HG03280 (cell line): ENCODE results near the gene RPS19.

Source experiments
- ATAC-seq: cut with Tn5 transposase; IDR thresholded peaks from one replicate; pipeline ENCODE4 v1.9.1; 2021; ENCODE audit warnings: mild to moderate bottlenecking, moderate library complexity; ENCODE audit not compliant: unreplicated experiment

The RPS19 gene

DNA sequence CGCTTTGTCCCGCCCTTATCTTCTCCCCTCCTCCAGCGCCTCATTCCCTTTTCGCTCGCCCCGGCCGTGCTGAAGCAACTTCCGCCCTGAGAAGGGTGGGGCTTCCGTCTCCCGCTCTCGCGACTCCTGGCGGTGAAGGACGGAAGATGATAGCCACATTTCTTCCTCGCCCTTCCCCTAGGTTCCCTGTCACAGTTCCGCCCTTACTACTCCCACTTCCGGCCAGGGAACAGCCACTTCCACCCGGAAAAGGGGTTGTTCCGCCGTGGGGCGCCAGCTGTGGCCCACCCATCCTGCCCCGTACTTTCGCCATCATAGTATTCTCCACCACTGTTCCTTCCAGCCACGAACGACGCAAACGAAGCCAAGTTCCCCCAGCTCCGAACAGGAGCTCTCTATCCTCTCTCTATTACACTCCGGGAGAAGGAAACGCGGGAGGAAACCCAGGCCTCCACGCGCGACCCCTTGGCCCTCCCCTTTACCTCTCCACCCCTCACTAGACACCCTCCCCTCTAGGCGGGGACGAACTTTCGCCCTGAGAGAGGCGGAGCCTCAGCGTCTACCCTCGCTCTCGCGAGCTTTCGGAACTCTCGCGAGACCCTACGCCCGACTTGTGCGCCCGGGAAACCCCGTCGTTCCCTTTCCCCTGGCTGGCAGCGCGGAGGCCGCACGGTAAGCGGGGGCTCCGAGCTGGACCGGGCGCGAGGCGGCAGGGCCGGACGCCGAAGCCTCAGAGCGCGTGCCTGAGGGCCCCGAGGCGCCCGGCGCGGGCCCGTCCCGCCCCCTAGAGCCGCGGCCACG is at the start of gene RPS19:
TSS of gene RPS19 (plus strand) at position 638 of the 801 bp plus-strand sequence. CDS start 520 bp downstream, outside the sequence.
- peak; percentile 79 for ATAC-seq

DNA sequence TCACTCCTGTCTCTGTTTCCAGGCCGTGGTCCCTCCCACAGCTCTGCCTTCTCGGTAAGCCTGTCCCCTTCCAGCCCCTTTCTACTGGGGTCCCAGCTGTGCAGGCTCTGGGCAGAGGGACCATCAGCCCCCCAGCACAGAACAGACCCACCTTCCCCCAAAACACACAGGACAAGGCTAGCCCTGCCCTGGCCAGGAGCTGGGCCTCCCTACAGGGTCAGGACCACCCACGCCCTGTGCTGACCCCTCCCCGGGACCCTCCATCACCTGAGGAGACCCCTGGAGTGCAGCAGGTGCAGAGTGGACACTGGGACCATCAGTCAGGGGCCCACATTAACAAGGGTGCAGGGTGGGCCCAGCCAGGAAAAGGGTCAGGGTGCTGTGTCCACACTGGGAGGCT is 49.8 kb upstream of the RPS19 start:
- no peak for ATAC-seq

DNA sequence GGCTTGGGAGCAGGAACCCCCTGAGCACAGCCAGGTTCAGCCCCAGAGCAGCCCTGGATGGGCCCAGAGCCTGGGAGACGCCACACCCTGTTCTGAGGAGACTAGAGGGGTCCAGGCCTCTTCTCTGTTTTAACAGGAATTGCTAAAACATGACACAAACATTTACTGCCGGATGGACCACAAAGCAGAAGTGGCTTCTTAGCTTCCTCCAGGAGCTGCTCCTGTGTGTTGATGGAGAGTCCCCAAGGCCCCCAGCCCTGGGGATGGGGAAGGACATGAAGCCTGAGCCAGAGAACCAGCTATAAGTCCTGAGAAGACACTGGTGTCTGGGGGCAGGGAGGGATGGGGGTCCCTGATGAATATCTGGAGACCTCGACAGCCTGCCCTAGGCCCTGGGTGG is 49.0 kb upstream of the RPS19 start:
- no peak for ATAC-seq

DNA sequence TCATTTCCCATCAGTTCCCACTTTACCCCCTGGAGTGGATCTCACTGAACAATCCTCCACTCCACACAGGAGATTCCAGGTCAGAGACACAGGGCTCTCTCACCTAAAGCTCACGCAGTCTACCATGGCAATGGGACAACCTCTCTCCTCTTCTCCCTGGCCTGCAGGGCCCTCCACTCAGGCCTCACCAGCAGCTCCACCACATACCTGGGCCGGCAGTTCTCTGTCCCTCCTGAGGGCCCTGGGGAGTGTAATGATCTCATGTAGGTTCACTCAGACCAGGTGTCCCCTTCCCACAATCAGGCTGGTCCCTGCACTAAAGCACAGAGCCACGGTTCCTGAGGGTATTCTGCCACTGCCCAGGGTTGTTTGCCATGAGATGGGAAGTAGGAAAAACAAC is 48.1 kb upstream of the RPS19 start:
- ATAC-seq = no peak

DNA sequence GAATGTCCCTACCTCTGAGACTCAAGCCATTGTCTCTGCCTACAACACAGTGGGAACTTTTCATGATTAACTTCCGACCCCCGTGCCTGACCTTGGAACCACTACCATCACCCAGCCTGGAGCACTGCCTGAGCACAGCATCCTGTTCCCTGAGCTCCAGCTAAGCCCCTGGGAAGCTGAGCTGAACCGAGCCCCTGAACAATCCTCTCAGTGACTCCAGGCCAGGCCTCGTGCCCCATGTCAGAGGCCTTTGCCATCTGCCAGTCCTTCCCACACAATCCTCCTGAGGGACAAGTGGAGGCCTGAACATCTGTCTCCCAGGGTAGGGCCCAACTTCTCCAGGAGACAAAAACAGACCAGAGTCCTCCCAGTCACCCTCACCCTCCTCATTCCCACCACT is 46.1 kb upstream of the RPS19 start:
- no peak for ATAC-seq

DNA sequence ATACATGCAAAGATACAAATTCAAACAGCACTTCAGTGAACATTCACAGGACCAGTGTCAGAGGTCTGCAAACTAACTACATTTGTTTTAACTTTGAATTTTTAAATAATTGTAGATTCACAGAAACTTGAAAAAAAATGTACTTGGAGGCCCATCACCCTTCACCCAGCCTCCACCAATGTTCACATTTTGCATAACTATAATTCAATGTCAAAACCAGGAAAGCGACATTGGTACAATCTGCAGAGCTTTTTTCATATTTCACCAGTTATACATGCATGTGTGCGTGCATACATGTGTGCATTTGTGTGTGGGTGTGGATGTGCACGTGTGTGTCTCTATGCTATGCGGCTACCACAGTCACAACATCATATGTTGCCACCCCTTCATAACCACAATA is 44.8 kb upstream of the RPS19 start:
- ATAC-seq = no peak

DNA sequence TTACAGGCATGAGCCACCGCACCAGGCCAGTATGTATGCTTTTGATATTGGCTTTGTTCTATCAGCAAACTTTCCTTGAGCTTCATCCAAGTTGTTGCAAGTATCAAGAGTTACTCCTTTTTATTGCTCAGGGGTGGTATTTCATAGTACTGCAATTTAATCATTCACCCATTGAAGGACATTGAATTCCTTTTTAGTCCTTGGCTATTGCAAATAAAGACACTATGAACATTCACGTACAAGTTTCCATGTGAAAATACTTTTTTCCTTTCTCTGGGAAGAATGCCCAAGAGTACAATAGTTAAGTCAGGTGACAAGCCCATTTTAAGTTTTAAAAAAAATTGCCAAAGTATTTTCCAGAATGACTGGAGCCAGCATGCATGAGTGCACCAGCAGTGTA is 43.3 kb upstream of the RPS19 start:
- ATAC-seq = no peak

DNA sequence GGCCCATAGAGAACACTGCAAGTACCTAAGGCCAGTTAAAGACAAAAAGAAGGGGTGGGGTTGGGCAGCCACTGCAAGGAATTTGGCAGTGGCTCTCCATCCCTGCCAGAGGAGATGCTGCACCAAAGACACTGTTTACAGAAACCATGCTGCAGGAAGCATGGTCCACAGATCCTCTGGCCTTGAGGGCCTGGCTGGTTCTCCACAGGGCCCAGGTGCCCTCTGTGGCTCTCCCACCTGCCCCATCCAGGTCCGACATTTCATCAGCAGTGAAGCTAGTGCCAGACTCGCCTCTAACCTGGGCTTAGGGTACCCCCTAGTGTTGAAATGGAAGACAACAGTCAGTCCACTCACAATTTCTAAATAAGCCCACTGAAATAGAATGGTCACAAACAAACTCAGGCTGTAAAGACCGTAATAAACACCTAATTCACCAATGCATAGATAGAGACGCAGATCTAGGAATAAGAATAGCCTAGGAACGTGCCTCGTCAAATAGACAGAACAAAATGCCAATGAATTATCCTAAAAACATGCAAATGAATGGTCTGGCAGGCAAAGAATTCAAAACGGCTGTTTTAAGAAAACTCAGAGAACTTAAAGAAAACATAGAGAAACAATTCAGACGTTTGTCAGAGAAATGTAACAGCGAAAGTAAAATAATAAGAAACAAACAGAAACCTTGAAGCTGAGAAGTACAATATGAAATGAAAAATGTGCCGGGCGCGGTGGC is 38.9 kb upstream of the RPS19 start:
- ATAC-seq = no peak

DNA sequence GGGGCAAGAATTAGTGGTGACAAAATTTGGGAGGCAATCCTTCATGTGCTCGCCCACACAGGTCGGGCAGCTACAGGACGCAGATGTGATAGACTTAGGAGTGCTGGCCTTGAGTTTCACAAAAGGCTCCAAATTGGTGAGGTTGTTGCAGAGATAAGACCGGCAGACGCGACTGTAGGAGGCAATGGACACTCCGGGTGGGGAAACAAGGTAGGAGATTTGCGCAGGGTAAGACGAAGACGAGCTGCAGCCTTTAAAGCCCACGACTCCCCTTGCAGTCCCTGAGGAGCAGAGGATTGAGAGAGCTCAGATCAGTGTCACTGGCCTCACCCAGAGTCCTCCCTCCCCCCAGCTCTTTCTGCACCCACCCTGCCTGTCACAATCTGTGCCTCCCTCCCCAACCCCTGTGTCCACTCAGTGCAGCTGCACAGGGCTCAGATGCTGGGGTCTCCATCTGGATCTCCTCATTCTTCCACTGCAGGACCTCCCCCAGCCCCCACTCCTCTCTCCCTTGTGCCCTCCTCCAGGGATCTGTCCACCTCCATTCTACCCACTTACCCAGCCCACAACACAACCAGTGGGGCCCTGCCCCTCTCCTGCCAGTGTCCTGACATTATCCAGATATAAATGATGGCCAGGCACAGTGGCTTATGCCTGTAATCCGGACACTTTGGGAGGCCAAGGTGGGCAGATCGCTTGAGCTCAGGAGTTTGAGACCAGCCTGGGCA is 21.9 kb upstream of the RPS19 start:
- ATAC-seq = no peak

DNA sequence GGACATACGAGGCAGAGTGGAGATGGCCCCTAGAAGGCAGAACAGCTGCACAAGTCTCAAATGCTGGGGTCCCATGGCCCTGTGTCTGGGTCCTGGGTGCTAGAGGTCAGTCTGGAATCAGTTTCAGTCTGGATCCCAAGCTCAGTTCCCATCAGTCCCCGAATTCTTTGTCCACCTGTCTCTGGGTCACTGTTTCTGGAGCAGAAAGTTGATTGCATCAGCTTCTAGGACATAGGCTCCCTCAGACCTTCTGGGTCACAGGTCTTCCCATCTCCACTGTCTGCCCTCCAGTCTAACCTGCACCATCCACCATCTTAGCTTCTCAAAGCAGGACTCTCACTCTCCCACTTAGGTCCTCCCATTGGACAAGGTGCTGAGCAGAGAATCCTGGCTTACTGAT is 20.8 kb upstream of the RPS19 start:
- no peak for ATAC-seq

DNA sequence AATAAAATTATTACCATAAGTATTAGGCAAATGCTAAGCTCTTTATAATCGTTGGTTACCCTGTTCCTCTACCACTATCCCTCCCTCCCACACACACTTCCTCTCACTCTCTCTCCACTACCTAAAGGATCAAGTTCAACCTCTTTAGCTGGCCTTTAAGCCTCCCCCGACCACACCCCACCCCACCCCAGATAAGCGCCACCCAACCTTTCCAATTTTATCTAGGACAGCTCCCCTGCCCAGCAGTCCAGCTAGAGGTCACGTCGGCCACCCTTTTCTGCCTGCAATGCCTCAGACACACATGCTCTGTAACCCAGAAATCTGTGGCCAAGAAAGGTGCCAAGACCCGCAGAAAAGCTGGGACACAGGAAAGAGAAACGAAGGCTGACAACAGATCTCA is 16.7 kb upstream of the RPS19 start:
- ATAC-seq = no peak

DNA sequence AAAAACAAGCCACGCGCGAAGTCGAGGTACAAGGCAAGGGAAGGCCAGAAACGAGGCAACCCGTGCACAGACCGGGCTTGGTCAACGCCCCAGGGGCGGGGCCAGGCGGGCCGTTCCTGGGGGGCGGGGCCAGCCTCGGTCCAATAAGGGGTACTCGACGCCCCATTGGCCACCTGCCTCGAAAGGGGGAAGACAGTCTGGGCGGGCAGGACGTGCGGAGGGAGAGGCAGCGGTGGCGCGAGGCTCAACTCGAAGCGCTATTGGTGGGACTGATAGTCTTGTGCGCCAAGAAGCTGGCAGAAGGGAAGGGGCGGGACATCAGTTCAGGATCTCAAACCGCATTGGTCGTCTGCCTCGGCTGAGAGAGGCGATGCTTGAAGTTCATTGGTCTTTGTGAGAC is 15.5 kb upstream of the RPS19 start, which contains the start of gene LYPD4:
TSS of gene LYPD4 (minus strand) at position 83 of the 400 bp plus-strand sequence. CDS start 5,398 bp downstream, outside the sequence.
- no peak for ATAC-seq

DNA sequence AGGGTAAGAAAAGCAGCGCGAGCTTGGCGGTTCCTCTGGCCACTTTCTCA is 15.2 kb upstream of the RPS19 start, which contains the start of gene DMRTC2:
TSS of gene DMRTC2 (plus strand) at position 42 of the 50 bp plus-strand sequence. CDS start 2,387 bp downstream, outside the sequence.
- ATAC-seq = no peak

DNA sequence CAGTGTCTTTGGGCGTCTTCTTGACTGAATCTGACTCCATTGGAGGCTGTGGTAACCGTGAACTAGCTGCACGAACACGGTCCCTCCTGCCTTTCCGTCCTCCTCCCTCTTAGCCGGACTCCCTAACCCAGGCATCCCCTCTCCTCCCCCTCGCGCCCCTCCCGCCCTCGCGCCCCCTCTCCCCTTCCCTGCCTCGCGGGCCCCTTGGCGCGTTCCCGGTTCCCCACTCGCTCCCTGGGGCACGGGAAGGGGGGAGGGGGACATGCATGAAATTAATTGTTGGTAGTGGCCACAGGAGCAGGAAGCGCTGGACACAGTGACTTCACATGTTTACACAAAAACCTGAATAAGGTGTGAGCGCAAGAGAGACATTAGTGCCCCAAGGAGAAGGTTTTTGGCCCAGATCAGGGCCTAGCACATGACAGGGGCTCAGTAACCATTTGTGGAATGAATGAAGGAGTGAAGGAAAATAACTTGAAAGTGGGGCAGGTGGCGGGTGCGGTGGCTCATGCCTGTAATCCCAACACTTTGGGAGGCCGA is 14.9 kb upstream of the RPS19 start:
- no peak for ATAC-seq

DNA sequence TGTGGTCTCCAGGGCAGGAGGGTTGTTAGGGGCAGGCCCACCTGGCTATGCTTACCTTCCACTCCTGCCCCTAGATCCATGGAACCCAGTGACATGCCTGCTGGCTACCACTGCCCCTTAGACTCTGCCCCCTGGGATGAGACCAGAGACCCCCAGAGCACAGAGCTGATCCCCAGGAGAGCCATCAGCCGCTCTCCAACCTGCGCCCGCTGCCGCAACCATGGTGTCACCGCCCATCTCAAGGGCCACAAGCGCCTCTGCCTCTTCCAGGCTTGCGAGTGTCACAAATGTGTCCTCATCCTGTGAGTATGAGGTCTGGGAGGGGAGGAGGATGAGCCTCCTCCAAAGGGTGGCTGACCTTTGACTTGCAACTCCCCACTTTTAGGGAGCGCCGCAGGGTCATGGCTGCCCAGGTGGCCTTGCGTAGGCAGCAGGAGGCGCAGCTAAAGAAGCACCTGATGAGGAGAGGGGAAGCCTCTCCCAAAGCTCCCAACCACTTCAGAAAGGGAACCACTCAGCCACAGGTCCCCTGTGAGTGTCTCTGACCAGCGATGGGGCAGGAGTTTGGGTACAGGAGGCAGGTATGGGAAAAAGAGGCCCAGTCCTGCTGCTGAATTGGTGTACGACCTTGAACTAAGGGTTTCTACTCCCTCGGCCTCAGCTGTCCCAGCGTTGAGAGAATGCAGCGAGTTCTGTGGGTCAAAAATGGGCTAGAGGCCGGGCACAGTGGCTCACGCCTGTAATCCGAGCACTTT is 12.5 kb upstream of the RPS19 start:
- ATAC-seq = no peak

DNA sequence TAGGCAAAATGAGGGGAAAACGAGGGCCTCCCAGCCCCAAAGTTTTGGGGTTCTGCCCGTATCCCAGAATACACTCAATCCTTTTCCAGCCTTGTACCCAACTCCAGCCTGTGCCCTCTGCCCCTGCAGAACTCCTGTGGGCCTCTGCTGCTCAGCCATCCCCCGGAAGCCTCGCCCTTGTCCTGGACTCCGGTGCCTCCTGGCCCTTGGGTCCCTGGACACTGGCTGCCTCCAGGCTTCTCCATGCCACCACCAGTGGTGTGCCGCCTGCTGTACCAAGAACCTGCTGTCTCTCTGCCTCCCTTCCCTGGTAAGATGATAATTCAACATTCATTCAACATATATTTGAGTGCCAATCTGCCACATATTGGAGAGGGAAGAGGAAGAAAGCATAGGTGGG is 11.4 kb upstream of the RPS19 start:
- no peak for ATAC-seq

DNA sequence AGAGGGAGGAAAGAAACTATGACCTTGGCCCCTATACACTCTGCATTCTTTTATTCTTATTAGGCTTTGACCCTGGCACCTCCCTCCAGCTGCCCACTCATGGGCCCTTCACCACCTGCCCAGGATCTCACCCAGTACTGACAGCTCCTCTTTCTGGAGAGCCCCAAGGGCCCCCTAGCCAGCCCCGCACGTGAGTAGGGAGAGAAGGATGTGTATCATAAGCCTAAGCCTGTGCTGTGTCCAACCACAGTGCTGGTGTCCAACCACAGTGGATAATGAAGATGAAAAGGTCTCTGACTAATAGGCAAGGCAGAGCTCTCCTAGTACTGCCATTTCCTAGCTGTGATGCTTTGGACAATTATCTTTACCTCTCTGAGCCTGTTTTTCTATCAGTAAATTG is 11.0 kb upstream of the RPS19 start:
- no peak for ATAC-seq

DNA sequence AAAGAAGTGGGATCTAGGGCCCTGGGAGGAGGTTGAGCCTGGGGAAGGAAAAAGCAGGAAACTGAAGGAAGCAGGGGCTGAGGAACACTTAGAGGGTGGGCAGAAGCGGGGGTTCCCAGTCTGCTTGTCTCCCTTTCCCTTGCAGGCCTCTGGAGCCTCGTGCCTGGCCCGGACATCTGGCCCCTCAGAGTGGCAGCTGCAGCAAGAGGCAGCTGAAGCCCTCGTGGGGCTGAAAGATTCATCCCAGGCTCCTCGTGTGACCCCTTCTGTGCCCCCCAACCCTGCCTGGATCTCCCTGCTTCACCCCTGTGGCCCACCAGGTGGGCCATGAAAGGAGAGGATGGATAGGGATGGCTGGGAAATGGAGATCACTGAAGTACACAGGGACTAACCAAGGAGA is 9.7 kb upstream of the RPS19 start:
- no peak for ATAC-seq

DNA sequence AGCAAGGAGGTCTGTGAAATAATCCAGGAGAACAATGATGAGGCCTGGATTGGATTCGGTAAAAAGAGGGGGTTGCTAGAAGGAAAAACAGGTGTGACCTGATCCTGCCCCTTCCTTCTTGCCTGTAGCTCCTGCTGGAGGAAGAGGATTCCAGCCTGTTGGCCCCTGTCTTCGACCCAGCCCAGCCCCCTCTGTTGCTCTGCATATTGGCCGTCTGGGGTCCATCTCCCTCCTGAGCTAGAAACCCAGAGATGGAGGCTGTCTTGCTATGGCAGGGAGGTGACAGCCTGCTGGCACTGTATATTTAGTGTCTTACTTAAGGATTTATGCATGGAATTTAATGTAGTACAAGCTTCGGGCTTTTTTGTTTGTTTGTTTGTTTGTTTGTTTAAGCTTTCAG is 8.6 kb upstream of the RPS19 start:
- no peak for ATAC-seq

DNA sequence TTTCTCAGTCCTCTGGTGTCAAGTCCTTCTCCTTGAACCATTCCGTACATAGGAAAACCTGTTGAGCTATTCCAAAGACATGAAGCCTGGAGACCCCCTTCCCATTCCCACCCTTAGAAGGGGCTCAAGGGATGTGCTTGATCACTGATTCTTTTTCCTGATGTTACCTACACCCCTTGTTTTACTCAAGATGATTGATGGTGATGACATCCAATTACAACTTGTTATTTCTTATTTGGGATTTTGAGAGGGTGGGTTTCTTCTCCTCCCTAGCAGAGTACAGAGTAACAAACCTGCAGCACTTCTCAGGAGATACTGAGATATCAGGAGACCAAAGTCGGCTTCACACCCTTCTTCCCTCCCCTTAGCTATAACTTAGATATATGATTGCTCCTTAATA is 6.7 kb upstream of the RPS19 start:
- no peak for ATAC-seq

DNA sequence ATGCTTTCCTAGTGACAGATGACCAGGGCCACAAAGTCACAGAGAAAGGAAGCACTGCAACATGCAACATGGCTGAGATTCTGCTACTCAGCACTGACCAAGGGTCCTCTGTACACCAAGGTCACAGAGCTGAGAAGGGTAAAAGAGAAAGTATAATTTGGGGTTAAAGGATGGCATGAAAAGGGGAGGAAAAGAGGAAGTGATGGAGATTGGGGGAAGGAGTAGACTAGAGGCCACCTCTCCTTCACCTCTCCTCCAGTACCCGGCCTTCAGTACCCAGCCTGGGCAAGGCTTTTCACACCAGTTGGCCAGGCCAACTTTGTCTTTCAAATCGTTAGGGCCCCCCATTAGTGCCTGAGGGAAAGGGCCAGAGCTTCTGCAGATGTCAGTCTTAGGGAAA is 6.3 kb upstream of the RPS19 start:
- ATAC-seq = no peak
